Fibroblast of skin of right quadriceps (primary cell): ENCODE measurements around the gene ARCN1.
A peak's percentile ranks its signal among the peaks of the same experiment; 100 is the strongest.

Experiments
- DNase-seq: peaks from one replicate; pipeline ENCODE4 v3.0.0-alpha.2; 2013

The ARCN1 gene

GRCh38 chr11:118572061-118572980 lies at the start of gene ARCN1:
ARCN1 (plus strand) TSS chr11:118572409; CDS start chr11:118572548, 139 bp downstream.
- DNase-seq = peak; percentile 83

GRCh38 chr11:118522571-118523072 lies 49.6 kb upstream of the ARCN1 start:
- peak; percentile 20 for DNase-seq

- no peak for DNase-seq
Observed at GRCh38 chr11:118524356-118524755, 47.9 kb upstream of the ARCN1 start.

- no peak for DNase-seq
Observed at GRCh38 chr11:118524757-118525470, 47.3 kb upstream of the ARCN1 start.

- no peak for DNase-seq
Observed at GRCh38 chr11:118526688-118527087, 45.5 kb upstream of the ARCN1 start.

GRCh38 chr11:118527109-118527508 lies 45.1 kb upstream of the ARCN1 start, which contains the start of gene TTC36:
TTC36 (plus strand) TSS chr11:118527474; CDS start chr11:118527495, 21 bp downstream.
- DNase-seq = no peak

GRCh38 chr11:118528511-118528910 lies 43.7 kb upstream of the ARCN1 start:
- no peak for DNase-seq

- DNase-seq = no peak
Observed at GRCh38 chr11:118529584-118530175, 42.5 kb upstream of the ARCN1 start.

- DNase-seq = no peak
Observed at GRCh38 chr11:118530180-118530682, 42.0 kb upstream of the ARCN1 start.

- DNase-seq = peak; percentile 34
Observed at GRCh38 chr11:118530683-118531596, 41.3 kb upstream of the ARCN1 start, which contains the start of gene TMEM25. TMEM25 (plus strand) TSS chr11:118531192; CDS start chr11:118531802, 610 bp downstream.

GRCh38 chr11:118531597-118532084 lies 40.6 kb upstream of the ARCN1 start:
- no peak for DNase-seq

GRCh38 chr11:118532091-118532490 lies 40.1 kb upstream of the ARCN1 start:
- DNase-seq = no peak

- no peak for DNase-seq
Observed at GRCh38 chr11:118532852-118533768, 39.1 kb upstream of the ARCN1 start.

GRCh38 chr11:118533769-118534729 lies 38.2 kb upstream of the ARCN1 start:
- DNase-seq = no peak

GRCh38 chr11:118535261-118535660 lies 36.9 kb upstream of the ARCN1 start:
- no peak for DNase-seq

GRCh38 chr11:118536726-118537125 lies 35.5 kb upstream of the ARCN1 start:
- DNase-seq = no peak

GRCh38 chr11:118537409-118537980 lies 34.7 kb upstream of the ARCN1 start:
- no peak for DNase-seq

- no peak for DNase-seq
Observed at GRCh38 chr11:118544010-118544646, 28.1 kb upstream of the ARCN1 start.
